HG03439 (cell line): ENCODE measurements around the gene RBM8A.

ENCODE experiments used
- ATAC-seq: cut with Tn5 transposase; IDR thresholded peaks from one replicate; pipeline ENCODE4 v1.9.1; 2021; ENCODE audit warnings: mild to moderate bottlenecking, moderate library complexity; ENCODE audit not compliant: unreplicated experiment

RBM8A gene

GRCh38 chr1:145927063-145927886 is at the start of gene RBM8A:
TSS of gene RBM8A (minus strand) at chr1:145927484. CDS start at chr1:145927426, 58 bp downstream.
- ATAC-seq: peak; percentile 93

DNA sequence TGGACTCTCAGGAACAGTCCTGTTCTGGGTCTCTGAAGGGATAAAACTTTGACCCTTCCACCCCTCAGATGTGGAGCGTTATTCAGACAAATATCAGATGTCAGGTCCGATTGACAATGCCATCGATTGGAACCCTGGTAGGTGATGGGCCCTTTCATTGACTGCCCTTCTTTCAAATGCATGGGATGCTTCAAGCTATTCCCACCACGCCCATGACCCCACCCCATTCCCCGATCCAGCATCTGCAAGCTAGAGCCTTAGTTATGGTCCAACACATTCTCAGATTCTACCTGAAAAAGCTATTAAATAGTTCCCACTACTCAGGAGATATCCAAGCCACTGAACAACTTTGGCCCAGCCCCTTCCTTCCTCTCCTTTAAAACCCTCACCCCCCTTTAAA is 49.7 kb upstream of the RBM8A start:
- no peak for ATAC-seq

- no peak for ATAC-seq
These were observed 47.9 kb upstream of the RBM8A start for GRCh38 chr1:145975216-145975615.

DNA sequence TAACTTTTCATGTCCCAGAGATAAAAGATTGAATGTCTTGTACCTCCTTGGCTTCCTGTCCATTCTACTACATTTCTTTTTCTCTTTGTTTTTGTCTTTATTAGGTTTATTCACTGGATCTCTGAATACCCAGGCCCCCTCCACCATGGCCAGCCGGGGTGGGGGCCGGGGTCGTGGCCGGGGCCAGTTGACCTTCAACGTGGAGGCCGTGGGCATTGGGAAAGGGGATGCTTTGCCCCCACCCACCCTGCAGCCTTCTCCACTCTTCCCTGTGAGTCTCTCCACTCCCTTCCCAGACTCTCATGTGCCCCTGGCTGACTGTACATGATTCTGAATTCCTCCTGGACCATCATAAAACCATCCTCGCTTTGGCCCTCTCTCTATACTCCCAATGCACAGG is 47.4 kb upstream of the RBM8A start:
- no peak for ATAC-seq

GRCh38 chr1:145972580-145972979 is 45.3 kb upstream of the RBM8A start:
- no peak for ATAC-seq

DNA sequence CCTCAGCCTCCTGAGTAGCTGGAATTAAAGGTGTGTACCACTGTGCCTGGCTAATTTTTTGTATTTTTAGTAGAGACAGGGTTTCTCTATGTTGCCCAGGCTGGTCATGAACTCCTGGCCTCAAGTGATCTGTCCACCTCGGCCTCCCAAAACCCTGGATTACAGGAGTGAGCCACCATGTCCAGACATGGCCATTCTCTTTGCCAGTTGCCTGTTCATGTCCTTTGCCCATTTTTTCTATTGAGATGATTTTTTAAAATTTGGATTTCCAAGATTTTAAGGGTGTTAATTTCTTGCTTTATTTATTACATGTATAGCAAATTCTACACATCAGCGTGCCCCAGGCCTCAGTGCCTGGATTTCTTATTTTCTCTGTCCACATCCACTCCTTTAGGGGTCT is 40.0 kb upstream of the RBM8A start:
- no peak for ATAC-seq

DNA sequence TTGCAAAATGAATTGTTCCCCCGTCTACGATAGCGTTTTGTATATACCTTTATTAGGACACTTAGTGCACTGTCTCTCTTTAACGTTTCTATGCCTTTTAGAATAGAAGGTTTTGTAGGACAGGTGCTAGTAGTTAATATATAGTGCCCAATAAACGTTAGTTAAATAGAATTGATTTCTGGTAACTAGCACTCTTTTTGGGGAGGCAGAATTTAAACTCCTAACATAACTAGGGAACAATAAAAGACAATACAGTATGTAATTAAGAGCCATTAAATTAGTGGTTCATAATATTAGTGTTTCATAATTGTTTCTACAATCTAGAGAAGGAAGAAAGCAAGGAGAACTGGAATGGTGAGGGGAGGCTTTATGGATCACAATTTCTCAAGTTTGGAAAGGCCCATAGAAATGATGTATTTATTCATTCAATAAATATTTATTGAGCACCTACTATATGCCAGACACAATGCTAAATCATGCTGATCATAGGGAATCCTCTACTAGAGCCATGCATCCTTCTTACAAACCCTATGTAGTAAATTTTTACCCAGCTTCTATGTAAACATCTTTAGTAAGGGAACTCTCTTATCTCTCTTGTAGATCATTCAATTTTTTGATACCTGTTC is 37.9 kb upstream of the RBM8A start:
- ATAC-seq: no peak

GRCh38 chr1:145964328-145965118 is 37.2 kb upstream of the RBM8A start, which contains the start of the genes ANKRD34A and POLR3GL:
TSS of gene ANKRD34A (minus strand) at chr1:145964575. CDS start at chr1:145961759, 2,816 bp downstream.
TSS of gene POLR3GL (plus strand) at chr1:145964690. CDS start at chr1:145974866, 10,176 bp downstream.
- ATAC-seq: peak; percentile 92

GRCh38 chr1:145963265-145964019 is 36.2 kb upstream of the RBM8A start:
- ATAC-seq: no peak

- no peak for ATAC-seq
These were observed 35.1 kb upstream of the RBM8A start for GRCh38 chr1:145962157-145963102.

GRCh38 chr1:145961425-145962156 is 34.3 kb upstream of the RBM8A start:
- no peak for ATAC-seq

GRCh38 chr1:145961109-145961424 is 33.8 kb upstream of the RBM8A start:
- ATAC-seq: no peak

- no peak for ATAC-seq
These were observed 33.3 kb upstream of the RBM8A start for GRCh38 chr1:145960468-145961108.

GRCh38 chr1:145959957-145960467 is 32.7 kb upstream of the RBM8A start:
- no peak for ATAC-seq

- no peak for ATAC-seq
These were observed 32.0 kb upstream of the RBM8A start for GRCh38 chr1:145959333-145959732.

GRCh38 chr1:145958734-145959133 is 31.4 kb upstream of the RBM8A start:
- no peak for ATAC-seq

- ATAC-seq: peak; percentile 84
These were observed 30.4 kb upstream of the RBM8A start, which contains the start of gene LIX1L for GRCh38 chr1:145957443-145958319. TSS of gene LIX1L (minus strand) at chr1:145958017. CDS start at chr1:145957927, 90 bp downstream.
